Suprapubic skin (tissue), 4 donors: ENCODE data around the gene SSR4. TPM values are rescaled to one million over a fixed set of nuclear protein-coding genes. Genes with fewer than 3 reads are reported as not detected.
A peak's percentile ranks its signal among the peaks of the same experiment; 100 is the strongest.

Source experiments
- DNase-seq, 2 donors: peaks; one replicate each; pipeline ENCODE4 v3.0.0-alpha.2; 2019; ENCODE audit warnings: low spot score in 2 of 2
- H3K27ac ChIP-seq: fragments of 200-600 bp; sonication (generic); one replicate; pipeline ENCODE4 v1.5.1; 2019
- H3K27me3 ChIP-seq: fragments of 200-600 bp; sonication (generic); one replicate; pipeline ENCODE4 v1.5.1; 2019
- H3K36me3 ChIP-seq: fragments of 200-600 bp; sonication (generic); one replicate; pipeline ENCODE4 v1.5.1; 2019
- H3K4me1 ChIP-seq: fragments of 200-600 bp; sonication (generic); one replicate; pipeline ENCODE4 v1.5.1; 2019
- H3K4me3 ChIP-seq: fragments of 200-600 bp; sonication (generic); one replicate; pipeline ENCODE4 v1.5.1; 2019; ENCODE audit warnings: mild to moderate bottlenecking
- H3K9me3 ChIP-seq: fragments of 200-600 bp; sonication (generic); one replicate; pipeline ENCODE4 v1.5.1; 2019
- EP300 ChIP-seq: sonication (generic); formaldehyde crosslinking; IDR thresholded peaks from one replicate; pipeline ENCODE4 v1.6.1; 2017; ENCODE audit warnings: antibody characterized with exemption
- POLR2A ChIP-seq, 2 donors: fragments of 450-650 bp; IDR thresholded peaks; one replicate each; pipeline ENCODE4 v1.6.1; 2017; ENCODE audit warnings: antibody characterized with exemption in 2 of 2, mild to moderate bottlenecking in 2 of 2, moderate library complexity in 2 of 2
- POLR2AphosphoS5 ChIP-seq, 3 donors: sonication (generic); formaldehyde crosslinking; IDR thresholded peaks; one replicate each; pipeline ENCODE4 v1.6.1; 2017; ENCODE audit warnings: antibody characterized with exemption in 3 of 3
- WGBS: methylation state at CpG from one replicate; pipeline ENCODE4 v1.1.5; 2018; 5-methylcytosine and 5-hydroxymethylcytosine counted together
- total RNA-seq, 4 donors: library from RNA; depleted of rRNA; stranded (reverse); fragments of >200 nt; gene quantifications; one replicate each; pipeline ENCODE4 v1.1.0, GENCODE V29; 2016
- TF ChIP-seq, protein P1 (sequence below), 2 donors: fragments of 200-600 bp in 1 of 2; fragments of 450-650 bp in 1 of 2; sonication (generic) in 1 of 2; IDR thresholded peaks; one replicate each; pipeline ENCODE4 v1.5.1; 2016 to 2019; ENCODE audit warnings: antibody characterized with exemption in 2 of 2, mild to moderate bottlenecking in 1 of 2, moderate library complexity in 1 of 2

The SSR4 gene
- total RNA-seq, 4 donors from 2014 or later, result 86.7 to 200 (median 150) TPM

DNA sequence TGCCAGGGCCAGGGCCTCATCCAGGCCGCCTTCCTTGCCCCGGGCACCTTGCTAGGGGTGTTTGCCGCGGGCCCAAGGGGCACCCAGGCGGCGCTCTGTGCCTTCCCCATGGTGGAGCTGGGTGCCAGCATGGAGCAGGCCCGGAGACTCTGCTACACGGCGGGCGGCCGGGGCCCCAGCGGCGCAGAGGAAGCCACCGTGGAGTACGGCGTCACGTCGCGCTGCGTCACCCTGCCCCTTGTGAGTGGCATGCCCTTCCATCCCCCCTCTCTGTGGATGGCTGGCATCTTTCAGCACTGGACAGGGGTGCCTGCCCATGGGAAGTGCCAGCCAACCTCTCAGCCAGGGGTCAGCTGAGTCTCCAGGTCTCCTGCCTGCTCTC, 26.8 kb upstream of the SSR4 start:
- Histone ChIP-seq H3K9me3 (no peaks in the 10 kb centered on the region), H3K27me3 (no peaks in the 10 kb centered on the region), H3K27ac (no peak overlapping the region), H3K36me3 (no peaks in the 10 kb centered on the region), H3K4me1 (peaks cover 27% of the 10 kb centered on the region), H3K4me3 (no peak overlapping the region)
- 100% methylated on average over 2 of the region's 20 CpGs for WGBS
- TF ChIP-seq, protein P1, sequence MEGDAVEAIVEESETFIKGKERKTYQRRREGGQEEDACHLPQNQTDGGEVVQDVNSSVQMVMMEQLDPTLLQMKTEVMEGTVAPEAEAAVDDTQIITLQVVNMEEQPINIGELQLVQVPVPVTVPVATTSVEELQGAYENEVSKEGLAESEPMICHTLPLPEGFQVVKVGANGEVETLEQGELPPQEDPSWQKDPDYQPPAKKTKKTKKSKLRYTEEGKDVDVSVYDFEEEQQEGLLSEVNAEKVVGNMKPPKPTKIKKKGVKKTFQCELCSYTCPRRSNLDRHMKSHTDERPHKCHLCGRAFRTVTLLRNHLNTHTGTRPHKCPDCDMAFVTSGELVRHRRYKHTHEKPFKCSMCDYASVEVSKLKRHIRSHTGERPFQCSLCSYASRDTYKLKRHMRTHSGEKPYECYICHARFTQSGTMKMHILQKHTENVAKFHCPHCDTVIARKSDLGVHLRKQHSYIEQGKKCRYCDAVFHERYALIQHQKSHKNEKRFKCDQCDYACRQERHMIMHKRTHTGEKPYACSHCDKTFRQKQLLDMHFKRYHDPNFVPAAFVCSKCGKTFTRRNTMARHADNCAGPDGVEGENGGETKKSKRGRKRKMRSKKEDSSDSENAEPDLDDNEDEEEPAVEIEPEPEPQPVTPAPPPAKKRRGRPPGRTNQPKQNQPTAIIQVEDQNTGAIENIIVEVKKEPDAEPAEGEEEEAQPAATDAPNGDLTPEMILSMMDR (IDR thresholded peaks at IDR 0.05), result no peak
- TF ChIP-seq EP300 (no peak), POLR2A (IDR thresholded peaks at IDR 0.05) (no peak), POLR2AphosphoS5 (IDR thresholded peaks at IDR 0.05) (no peak)
- DNase-seq, result no peak

DNA sequence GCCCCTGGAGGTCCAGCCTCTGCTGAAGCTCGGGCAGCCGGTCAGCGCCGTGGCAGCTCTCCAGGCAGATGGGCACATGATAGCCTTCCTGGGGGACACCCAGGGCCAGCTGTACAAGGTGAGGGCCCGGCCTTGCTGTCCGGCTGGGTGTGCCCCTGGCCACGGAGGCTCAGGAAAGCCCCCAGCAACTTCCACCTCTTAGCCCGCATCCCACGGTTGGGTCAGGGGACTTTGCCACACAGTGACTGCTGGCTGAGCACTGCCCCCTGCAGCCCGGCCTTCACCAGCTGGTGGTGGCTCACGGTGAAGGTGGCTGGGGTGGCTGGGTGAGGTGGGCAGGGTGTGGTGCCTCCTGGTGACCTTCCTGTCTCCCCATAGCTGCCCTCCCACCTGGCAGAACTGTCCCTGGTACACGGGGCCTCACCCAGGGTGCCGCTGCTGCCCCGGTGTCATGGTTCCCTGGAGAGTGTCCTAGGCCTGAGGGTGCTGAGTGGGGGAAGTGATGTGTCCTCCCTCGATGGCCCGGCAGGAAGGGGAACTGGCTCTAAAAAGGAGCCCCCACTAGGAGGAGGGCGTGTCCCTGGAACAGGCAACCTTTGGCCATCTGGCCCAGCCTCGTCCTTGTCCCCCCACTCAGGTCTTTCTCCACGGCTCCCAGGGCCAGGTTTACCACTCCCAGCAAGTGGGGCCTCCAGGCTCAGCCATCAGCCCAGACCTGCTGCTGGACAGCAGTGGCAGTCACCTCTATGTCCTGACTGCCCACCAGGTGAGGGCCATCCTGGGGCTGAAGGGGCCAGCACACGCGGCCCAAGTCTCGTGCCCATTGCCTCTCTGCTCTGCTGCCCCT, 25.9 kb upstream of the SSR4 start:
- no peak overlapping the region for H3K4me3 ChIP-seq
- 100% methylated on average over 1 of the region's 22 CpGs for WGBS
- H3K36me3 ChIP-seq, result no peaks in the 10 kb centered on the region
- peaks cover 27% of the 10 kb centered on the region for H3K4me1 ChIP-seq
- TF ChIP-seq POLR2A (IDR thresholded peaks at IDR 0.05), result no peak
- no peak for TF ChIP-seq POLR2AphosphoS5 (IDR thresholded peaks at IDR 0.05)
- TF ChIP-seq, protein P1 (IDR thresholded peaks at IDR 0.05), result no peak
- no peak for TF ChIP-seq EP300
- peak in 1 of 2 donors; percentile 61 for DNase-seq
- H3K27me3 ChIP-seq, result no peaks in the 10 kb centered on the region
- no peak overlapping the region for H3K27ac ChIP-seq
- no peaks in the 10 kb centered on the region for H3K9me3 ChIP-seq

DNA sequence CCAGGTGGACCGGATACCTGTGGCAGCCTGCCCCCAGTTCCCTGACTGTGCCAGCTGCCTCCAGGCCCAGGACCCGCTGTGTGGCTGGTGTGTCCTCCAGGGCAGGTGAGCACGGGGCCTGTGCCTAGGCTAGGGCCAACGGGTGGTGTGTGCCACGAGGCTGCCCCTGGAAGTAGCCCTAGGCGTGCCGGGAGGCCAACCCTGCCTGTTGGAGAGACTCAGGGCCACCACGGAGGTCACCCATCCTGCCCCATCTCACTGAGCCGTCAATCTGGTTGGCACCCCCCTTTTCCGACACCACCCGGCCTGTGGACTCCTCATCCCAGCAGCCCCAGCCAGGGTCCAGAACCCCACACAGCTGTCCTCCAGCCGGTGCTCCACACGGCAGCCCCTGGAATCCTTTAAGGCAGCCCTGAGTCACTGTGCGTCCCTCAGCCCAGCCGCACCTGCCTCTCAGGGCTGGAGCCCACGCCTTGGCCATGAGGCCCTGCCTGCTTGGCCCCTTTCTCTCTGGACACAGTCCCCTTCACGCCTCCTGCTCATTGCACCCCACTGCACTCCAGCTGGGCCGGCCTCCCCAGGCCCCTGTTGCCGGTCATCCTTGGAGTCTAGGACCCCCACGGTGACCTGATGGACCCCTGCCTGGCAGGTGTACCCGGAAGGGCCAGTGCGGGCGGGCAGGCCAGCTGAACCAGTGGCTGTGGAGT, 25.2 kb upstream of the SSR4 start:
- Histone ChIP-seq H3K36me3 (no peaks in the 10 kb centered on the region), H3K27me3 (no peaks in the 10 kb centered on the region), H3K27ac (no peak overlapping the region), H3K4me1 (peaks cover 21% of the 10 kb centered on the region), H3K4me3 (no peak overlapping the region), H3K9me3 (no peaks in the 10 kb centered on the region)
- peak in 1 of 2 donors; percentile 59 for DNase-seq
- TF ChIP-seq, protein P1 (IDR thresholded peaks at IDR 0.05), result no peak
- TF ChIP-seq POLR2A (IDR thresholded peaks at IDR 0.05) (no peak), EP300 (no peak), POLR2AphosphoS5 (IDR thresholded peaks at IDR 0.05) (no peak)
- 92% methylated on average over 12 of the region's 23 CpGs for WGBS

DNA sequence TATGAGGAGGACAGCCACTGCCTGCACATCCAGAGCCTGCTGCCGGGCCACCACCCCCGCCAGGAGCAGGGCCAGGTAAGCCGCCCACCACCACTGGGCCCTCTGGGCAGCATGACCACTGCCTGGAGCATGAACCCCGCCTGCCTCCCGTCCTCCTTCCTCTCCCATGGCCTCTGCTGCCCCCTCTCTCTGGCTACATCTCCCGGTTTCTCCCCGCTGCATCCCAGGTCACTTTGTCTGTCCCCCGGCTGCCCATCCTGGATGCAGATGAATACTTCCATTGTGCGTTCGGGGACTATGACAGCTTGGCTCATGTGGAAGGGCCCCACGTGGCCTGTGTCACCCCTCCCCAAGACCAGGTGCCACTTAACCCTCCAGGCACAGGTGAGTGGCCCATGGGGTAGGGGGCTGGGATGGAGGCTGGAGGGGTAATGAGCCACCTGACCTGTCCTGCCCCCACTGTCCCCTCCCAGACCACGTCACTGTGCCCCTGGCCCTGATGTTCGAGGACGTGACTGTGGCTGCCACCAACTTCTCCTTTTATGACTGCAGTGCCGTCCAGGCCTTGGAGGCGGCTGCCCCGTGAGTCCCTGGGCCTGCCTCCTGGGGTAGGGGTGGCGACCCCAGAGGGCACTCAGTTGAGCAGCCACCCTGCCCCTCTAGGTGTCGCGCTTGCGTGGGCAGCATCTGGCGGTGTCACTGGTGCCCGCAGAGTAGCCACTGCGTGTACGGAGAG, 24.4 kb upstream of the SSR4 start:
- no peak for TF ChIP-seq EP300
- TF ChIP-seq POLR2AphosphoS5 (IDR thresholded peaks at IDR 0.05), result no peak
- TF ChIP-seq, protein P1 (IDR thresholded peaks at IDR 0.05), result no peak
- TF ChIP-seq POLR2A (IDR thresholded peaks at IDR 0.05), result no peak
- no peaks in the 10 kb centered on the region for H3K9me3 ChIP-seq
- H3K4me1 ChIP-seq, result peaks cover 14% of the 10 kb centered on the region
- H3K36me3 ChIP-seq, result no peaks in the 10 kb centered on the region
- DNase-seq, result no peak
- no peak overlapping the region for H3K27ac ChIP-seq
- 86% methylated on average over 16 of the region's 25 CpGs for WGBS
- no peak overlapping the region for H3K4me3 ChIP-seq
- no peaks in the 10 kb centered on the region for H3K27me3 ChIP-seq
